DOHH2 (cell line): ENCODE measurements around the gene ZKSCAN3.
A peak's percentile ranks its signal among the peaks of the same experiment; 100 is the strongest.

Experiments used
- H3F3A ChIP-seq: fragments of 200-600 bp; sonication (generic), shearing (Covaris generic); 2 replicates; pipeline ENCODE4 v1.6.0; 2016; ENCODE audit warnings: antibody characterized with exemption, mild to moderate bottlenecking; ENCODE audit not compliant: control insufficient read depth, insufficient read depth
- H3K27ac ChIP-seq: fragments of 200-600 bp; sonication (generic); 2 replicates; pipeline ENCODE4 v1.5.1; 2014; ENCODE audit warnings: low read depth, mild to moderate bottlenecking, low read length, moderate library complexity
- H3K27me3 ChIP-seq: fragments of 200-600 bp; sonication (generic); 2 replicates; pipeline ENCODE4 v1.6.1; 2014; ENCODE audit warnings: mild to moderate bottlenecking, low read length, mixed read lengths; ENCODE audit not compliant: control insufficient read depth
- H3K36me3 ChIP-seq: fragments of 200-600 bp; sonication (generic); 2 replicates; pipeline ENCODE4 v1.6.1; 2014; ENCODE audit warnings: mild to moderate bottlenecking, low read length, moderate library complexity, mixed read lengths; ENCODE audit not compliant: control insufficient read depth
- H3K4me1 ChIP-seq: fragments of 200-600 bp; sonication (generic); 2 replicates; pipeline ENCODE4 v1.6.1; 2014; ENCODE audit warnings: mild to moderate bottlenecking, low read length, mixed read lengths; ENCODE audit not compliant: control insufficient read depth
- H3K4me2 ChIP-seq: fragments of 200-600 bp; sonication (generic); 2 replicates; pipeline ENCODE4 v1.6.0; 2014; ENCODE audit warnings: mild to moderate bottlenecking, low read length, moderate library complexity
- H3K4me3 ChIP-seq: fragments of 200-600 bp; sonication (generic); 2 replicates; pipeline ENCODE4 v1.5.1; 2014; ENCODE audit warnings: mild to moderate bottlenecking, low read length, mixed read lengths
- H3K79me2 ChIP-seq: fragments of 200-600 bp; sonication (generic); 2 replicates; pipeline ENCODE4 v1.6.1; 2014; ENCODE audit warnings: mild to moderate bottlenecking, low read length, mixed read lengths; ENCODE audit not compliant: control insufficient read depth
- H3K9me2 ChIP-seq: fragments of 200-600 bp; sonication (generic); replicated peaks from 2 replicates; pipeline ENCODE4 v1.6.1; 2014; ENCODE audit warnings: mild to moderate bottlenecking, low read length, mixed read lengths; ENCODE audit not compliant: control insufficient read depth
- H3K9me3 ChIP-seq: fragments of 200-600 bp; sonication (generic); 2 replicates; pipeline ENCODE4 v1.6.1; 2014; ENCODE audit warnings: antibody characterized with exemption, low read length, mixed read lengths; ENCODE audit not compliant: control insufficient read depth, insufficient read depth
- H4K20me1 ChIP-seq: fragments of 200-600 bp; sonication (generic); 2 replicates; pipeline ENCODE4 v1.6.0; 2014; ENCODE audit warnings: low read depth, mild to moderate bottlenecking, antibody characterized with exemption, low read length, moderate library complexity; ENCODE audit not compliant: control insufficient read depth, insufficient read depth
- CTCF ChIP-seq: fragments of 200-600 bp; sonication (generic); IDR thresholded peaks from one replicate; pipeline ENCODE4 v1.5.1; 2014; ENCODE audit warnings: antibody characterized with exemption, mild to moderate bottlenecking, low read depth, low read length; ENCODE audit not compliant: poor library complexity, severe bottlenecking
- EZH2phosphoT487 ChIP-seq: fragments of 200-600 bp; sonication (generic); IDR thresholded peaks from 2 replicates; pipeline ENCODE4 v1.6.1; 2017; ENCODE audit warnings: borderline replicate concordance, mild to moderate bottlenecking, antibody characterized with exemption, low read length, moderate library complexity, mixed read lengths

The ZKSCAN3 gene

GRCh38 chr6:28395918-28396317 is 46.2 kb downstream of the ZKSCAN3 start:
- Histone ChIP-seq H3K4me2 (peak overlapping the region; percentile 61), H3K4me3 (no peak overlapping the region), H3F3A (no peaks in the 10 kb centered on the region), H3K27me3 (no peaks in the 10 kb centered on the region), H3K27ac (no peak overlapping the region), H3K36me3 (peaks cover 32% of the 10 kb centered on the region), H3K9me3 (0 out of 2 replicates have a peak, but pooled peaks cover 3% of the 10 kb centered on the region), H4K20me1 (no peaks in the 10 kb centered on the region), H3K79me2 (peaks cover 47% of the 10 kb centered on the region), H3K9me2 (no peaks in the 10 kb centered on the region), H3K4me1 (peaks cover 25% of the 10 kb centered on the region)
- TF ChIP-seq CTCF: no peak
- TF ChIP-seq EZH2phosphoT487: no peak

GRCh38 chr6:28399350-28400121 is 49.8 kb downstream of the ZKSCAN3 start, which contains the start of gene ZSCAN12:
Gene ZSCAN12 (minus strand): TSS chr6:28399747. CDS start chr6:28398405, 1,342 bp downstream.
- Histone ChIP-seq H3K36me3 (peaks cover 17% of the 10 kb centered on the region), H3K27ac (peak within 1 kb of the TSS; percentile 61), H3F3A (no peaks in the 10 kb centered on the region), H3K79me2 (peaks cover 41% of the 10 kb centered on the region), H3K9me2 (no peaks in the 10 kb centered on the region), H4K20me1 (no peaks in the 10 kb centered on the region), H3K9me3 (0 out of 2 replicates have a peak, but pooled peaks cover 3% of the 10 kb centered on the region), H3K27me3 (no peaks in the 10 kb centered on the region), H3K4me1 (peaks cover 25% of the 10 kb centered on the region), H3K4me3 (peak within 1 kb of the TSS; percentile 81), H3K4me2 (peak within 1 kb of the TSS; percentile 73)
- TF ChIP-seq EZH2phosphoT487: no peak
- peak; percentile 50 for TF ChIP-seq CTCF

GRCh38 chr6:28400122-28400451 is 50.3 kb downstream of the ZKSCAN3 start:
- Histone ChIP-seq H3F3A (no peaks in the 10 kb centered on the region), H3K9me2 (no peaks in the 10 kb centered on the region), H3K9me3 (0 out of 2 replicates have a peak, but pooled peaks cover 3% of the 10 kb centered on the region), H3K27ac (no peak overlapping the region), H3K4me2 (peak overlapping the region; percentile 73), H3K4me1 (peaks cover 25% of the 10 kb centered on the region), H3K79me2 (peaks cover 39% of the 10 kb centered on the region), H3K4me3 (peak overlapping the region; percentile 81), H3K27me3 (no peaks in the 10 kb centered on the region), H3K36me3 (peaks cover 17% of the 10 kb centered on the region), H4K20me1 (no peaks in the 10 kb centered on the region)
- TF ChIP-seq CTCF (no peak), EZH2phosphoT487 (no peak)
